ENCODE results near the gene PET117. TPM values are rescaled to one million over a fixed set of nuclear protein-coding genes. Genes with fewer than 3 reads are reported as not detected.
A peak's percentile ranks its signal among the peaks of the same experiment; 100 is the strongest.
"Not testable (repeated sequence)": the region's sequence is repeated elsewhere in the genome, so short reads cannot be mapped to it uniquely, and the experiment has no call there.

The PET117 gene
- total and polyA plus RNA-seq, 8 donors, result 10.3 to 16.4 (median 14.0) TPM

DNA sequence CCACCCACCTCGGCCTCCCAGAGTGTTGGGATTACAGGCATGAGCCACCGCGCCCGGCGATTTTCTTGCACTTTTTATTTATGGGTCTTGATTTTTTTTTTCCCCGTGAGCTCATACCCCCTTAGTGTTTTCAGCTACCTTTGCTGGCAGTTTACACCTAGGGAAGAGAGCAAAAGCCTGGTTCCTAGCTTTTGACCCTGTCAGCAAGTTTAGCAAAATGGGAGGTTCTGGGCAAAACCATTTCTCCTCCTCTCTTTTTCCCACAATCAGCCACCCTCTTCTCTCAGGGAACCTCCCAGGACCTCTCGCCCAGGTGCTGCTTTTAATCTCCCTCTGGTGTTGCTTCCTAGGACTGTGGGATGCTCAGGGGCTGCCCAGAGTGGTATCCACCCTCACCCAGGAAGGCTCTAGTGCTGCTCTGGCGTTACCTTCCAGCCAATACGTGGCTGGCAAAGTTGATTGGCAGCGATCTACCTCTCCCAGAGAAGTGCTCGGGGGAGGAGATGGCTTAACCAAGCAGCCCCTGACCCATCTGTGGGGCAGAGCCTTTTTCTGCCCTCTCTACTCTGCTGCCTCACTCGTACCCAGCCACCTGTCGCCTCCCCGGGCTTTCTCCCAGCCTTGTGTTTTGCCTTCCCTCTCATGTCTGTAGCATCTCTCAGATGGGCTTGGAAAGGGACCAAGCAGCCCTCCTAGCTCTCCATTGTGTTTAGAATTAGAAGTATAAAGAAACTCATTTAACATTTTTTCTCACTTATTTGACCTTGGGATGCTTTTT is 37.4 kb downstream of the PET117 start:
- intact Hi-C loops (cut with DNase I), result no loop called here
- peaks cover 0 to 9% of the 10 kb centered on the region in 2 donors for H3K9me3 ChIP-seq
- H3K36me3 ChIP-seq, result peaks cover 0 to 24% of the 10 kb centered on the region in 2 donors
- no peaks in the 10 kb centered on the region for H3K27me3 ChIP-seq
- no peak for ATAC-seq
- no peak for DNase-seq
- H3K4me1 ChIP-seq, result no peaks in the 10 kb centered on the region
- TF ChIP-seq, protein P1, sequence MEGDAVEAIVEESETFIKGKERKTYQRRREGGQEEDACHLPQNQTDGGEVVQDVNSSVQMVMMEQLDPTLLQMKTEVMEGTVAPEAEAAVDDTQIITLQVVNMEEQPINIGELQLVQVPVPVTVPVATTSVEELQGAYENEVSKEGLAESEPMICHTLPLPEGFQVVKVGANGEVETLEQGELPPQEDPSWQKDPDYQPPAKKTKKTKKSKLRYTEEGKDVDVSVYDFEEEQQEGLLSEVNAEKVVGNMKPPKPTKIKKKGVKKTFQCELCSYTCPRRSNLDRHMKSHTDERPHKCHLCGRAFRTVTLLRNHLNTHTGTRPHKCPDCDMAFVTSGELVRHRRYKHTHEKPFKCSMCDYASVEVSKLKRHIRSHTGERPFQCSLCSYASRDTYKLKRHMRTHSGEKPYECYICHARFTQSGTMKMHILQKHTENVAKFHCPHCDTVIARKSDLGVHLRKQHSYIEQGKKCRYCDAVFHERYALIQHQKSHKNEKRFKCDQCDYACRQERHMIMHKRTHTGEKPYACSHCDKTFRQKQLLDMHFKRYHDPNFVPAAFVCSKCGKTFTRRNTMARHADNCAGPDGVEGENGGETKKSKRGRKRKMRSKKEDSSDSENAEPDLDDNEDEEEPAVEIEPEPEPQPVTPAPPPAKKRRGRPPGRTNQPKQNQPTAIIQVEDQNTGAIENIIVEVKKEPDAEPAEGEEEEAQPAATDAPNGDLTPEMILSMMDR (IDR thresholded peaks at IDR 0.05), result no peak
- no peak overlapping the region for H3K27ac ChIP-seq
- H3K4me3 ChIP-seq, result no peak overlapping the region

DNA sequence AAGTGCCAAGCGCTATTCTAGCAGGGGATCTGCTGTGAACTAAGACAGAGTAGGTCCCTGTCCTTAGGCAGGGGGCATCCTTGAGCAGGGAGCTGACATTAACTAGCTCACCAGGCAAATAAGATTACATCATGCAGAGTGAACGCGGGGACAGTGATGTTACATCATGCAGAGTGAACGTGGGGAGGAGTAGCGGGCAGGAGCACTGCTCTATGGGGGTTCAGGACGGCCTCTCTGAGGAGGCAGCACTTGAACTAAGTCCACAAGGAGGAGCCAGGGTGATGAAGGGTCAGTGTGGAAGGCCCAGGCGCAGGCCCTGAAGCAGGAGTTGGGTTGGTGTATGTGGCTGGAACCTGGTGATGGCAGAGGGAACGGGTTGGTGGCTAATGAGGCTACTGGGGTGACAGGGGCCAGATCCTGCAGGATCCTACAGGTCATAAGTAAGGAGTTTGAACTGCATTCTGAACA is 38.7 kb downstream of the PET117 start:
- no peak overlapping the region for H3K4me3 ChIP-seq
- intact Hi-C loops (cut with DNase I), result no loop called here
- peaks cover 0 to 33% of the 10 kb centered on the region in 2 donors for H3K36me3 ChIP-seq
- no peak overlapping the region for H3K27ac ChIP-seq
- peaks cover 0 to 16% of the 10 kb centered on the region in 2 donors for H3K9me3 ChIP-seq
- no peaks in the 10 kb centered on the region for H3K4me1 ChIP-seq
- H3K27me3 ChIP-seq, result no peaks in the 10 kb centered on the region
- TF ChIP-seq, protein P1 (IDR thresholded peaks at IDR 0.05), result no peak
- ATAC-seq (no peak), DNase-seq (no peak)

- ATAC-seq; H3K4me1 ChIP-seq; H3K27ac ChIP-seq; DNase-seq; H3K27me3 ChIP-seq; intact Hi-C loops (cut with DNase I); H3K4me3 ChIP-seq: not testable (repeated sequence)
- H3K9me3 ChIP-seq, result peaks cover 0 to 16% of the 10 kb centered on the region in 2 donors
- peaks cover 0 to 68% of the 10 kb centered on the region in 2 donors for H3K36me3 ChIP-seq
These were observed 42.7 kb downstream of the PET117 start for GRCh38 chr20:18180366-18180765.

DNA sequence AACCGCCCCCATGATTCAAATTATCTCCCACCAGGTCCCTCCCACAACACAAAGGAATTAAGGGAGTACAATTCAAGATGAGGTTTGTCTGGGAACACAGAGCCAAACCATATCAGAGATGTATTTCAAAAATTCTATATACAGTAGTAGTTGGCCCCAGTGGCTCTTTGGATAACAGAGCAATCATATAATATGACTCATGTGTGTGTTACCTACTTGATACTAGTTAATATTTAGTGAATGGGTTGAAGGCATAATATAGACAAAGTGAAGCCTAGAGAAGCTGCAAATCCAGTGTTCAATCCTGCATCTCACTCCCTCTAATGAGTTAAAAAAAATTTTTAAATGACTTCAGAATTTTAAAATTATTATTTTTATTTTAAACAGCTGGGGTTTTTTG is 43.2 kb downstream of the PET117 start:
- intact Hi-C loops (cut with DNase I), result no loop called here
- Histone ChIP-seq H3K27me3 (no peaks in the 10 kb centered on the region), H3K27ac (no peak overlapping the region), H3K4me3 (no peak overlapping the region), H3K9me3 (peaks cover 0 to 16% of the 10 kb centered on the region in 2 donors), H3K4me1 (no peaks in the 10 kb centered on the region), H3K36me3 (peaks cover 0 to 72% of the 10 kb centered on the region in 2 donors)
- TF ChIP-seq, protein P1 (IDR thresholded peaks at IDR 0.05), result no peak
- ATAC-seq (peak; percentile 40), DNase-seq (no peak)

DNA sequence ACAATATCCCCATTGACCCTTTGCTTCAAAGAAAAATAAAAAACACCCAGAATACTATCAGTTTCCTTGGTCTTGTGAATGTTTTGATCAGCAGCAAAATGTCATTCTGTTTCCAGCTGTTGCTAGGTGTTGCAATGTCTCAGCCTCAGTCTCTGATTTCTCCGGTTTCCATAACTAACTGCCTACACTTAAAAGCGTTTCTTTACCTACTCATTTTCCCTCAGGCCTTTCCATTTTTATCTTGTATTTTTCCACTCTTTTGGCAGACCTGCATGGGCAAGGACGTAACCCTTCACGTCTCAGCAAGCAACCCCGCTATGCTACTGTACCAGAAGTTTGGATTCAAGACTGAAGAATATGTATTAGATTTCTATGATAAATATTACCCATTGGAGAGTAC is 49.4 kb downstream of the PET117 start:
- peaks cover 0 to 64% of the 10 kb centered on the region in 2 donors for H3K36me3 ChIP-seq
- intact Hi-C loops (cut with DNase I), result no loop called here
- no peaks in the 10 kb centered on the region for H3K27me3 ChIP-seq
- no peak overlapping the region for H3K4me3 ChIP-seq
- no peak for ATAC-seq
- DNase-seq, result no peak
- TF ChIP-seq, protein P1 (IDR thresholded peaks at IDR 0.05), result no peak
- no peaks in the 10 kb centered on the region for H3K9me3 ChIP-seq
- H3K27ac ChIP-seq, result no peak overlapping the region
- no peaks in the 10 kb centered on the region for H3K4me1 ChIP-seq

All from left lung (tissue), 10 donors.